Fibroblast of villous mesenchyme (primary cell): ENCODE data around the gene RHOBTB1. TPM values are rescaled to one million over a fixed set of nuclear protein-coding genes. Genes with fewer than 3 reads are reported as not detected.
"Not testable (repeated sequence)": the region's sequence is repeated elsewhere in the genome, so short reads cannot be mapped to it uniquely, and the experiment has no call there.

Experiments used
- DNase-seq: peaks from one replicate; pipeline ENCODE4 v3.0.0-alpha.2; 2010; ENCODE audit warnings: low read depth
- H3K4me3 ChIP-seq: 2 replicates; pipeline ENCODE4 v1.5.1; 2011; ENCODE audit warnings: low read depth, mild to moderate bottlenecking, low read length
- total RNA-seq: library from RNA; depleted of rRNA; stranded (reverse); fragments of >200 nt; gene quantifications from 2 replicates; pipeline ENCODE4 v1.2.3, GENCODE V29; 2012
- TF ChIP-seq, protein P1 (sequence below): IDR thresholded peaks from 2 replicates; pipeline ENCODE4 v1.5.1; 2012; ENCODE audit warnings: low read depth, mild to moderate bottlenecking, low read length; ENCODE audit not compliant: insufficient read depth

The RHOBTB1 gene
- total RNA-seq, 1 donor = 26.8 TPM

DNA sequence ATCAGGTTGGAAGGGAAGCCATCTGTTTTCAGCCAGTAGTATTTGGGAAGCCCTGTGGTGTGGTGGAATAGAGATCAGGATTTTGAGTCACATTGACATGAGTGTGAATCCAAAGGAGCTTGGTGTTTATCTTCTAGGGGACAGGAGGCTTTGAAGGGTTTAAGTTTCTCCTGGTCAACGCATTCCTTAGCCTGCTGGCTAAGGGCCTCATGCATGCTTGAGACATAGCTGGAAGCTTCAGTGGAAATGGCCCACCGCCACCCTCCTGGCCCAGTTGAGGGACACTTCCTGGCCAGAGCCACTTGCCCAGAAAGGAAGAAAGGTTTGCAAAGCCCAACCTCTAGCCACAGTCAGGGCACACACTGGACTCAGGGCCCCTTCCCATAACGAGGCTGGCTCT lies 94.8 kb downstream of the RHOBTB1 start:
- no peak for DNase-seq
- H3K4me3 ChIP-seq = no peak overlapping the region
- TF ChIP-seq, protein P1, sequence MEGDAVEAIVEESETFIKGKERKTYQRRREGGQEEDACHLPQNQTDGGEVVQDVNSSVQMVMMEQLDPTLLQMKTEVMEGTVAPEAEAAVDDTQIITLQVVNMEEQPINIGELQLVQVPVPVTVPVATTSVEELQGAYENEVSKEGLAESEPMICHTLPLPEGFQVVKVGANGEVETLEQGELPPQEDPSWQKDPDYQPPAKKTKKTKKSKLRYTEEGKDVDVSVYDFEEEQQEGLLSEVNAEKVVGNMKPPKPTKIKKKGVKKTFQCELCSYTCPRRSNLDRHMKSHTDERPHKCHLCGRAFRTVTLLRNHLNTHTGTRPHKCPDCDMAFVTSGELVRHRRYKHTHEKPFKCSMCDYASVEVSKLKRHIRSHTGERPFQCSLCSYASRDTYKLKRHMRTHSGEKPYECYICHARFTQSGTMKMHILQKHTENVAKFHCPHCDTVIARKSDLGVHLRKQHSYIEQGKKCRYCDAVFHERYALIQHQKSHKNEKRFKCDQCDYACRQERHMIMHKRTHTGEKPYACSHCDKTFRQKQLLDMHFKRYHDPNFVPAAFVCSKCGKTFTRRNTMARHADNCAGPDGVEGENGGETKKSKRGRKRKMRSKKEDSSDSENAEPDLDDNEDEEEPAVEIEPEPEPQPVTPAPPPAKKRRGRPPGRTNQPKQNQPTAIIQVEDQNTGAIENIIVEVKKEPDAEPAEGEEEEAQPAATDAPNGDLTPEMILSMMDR = no peak

DNA sequence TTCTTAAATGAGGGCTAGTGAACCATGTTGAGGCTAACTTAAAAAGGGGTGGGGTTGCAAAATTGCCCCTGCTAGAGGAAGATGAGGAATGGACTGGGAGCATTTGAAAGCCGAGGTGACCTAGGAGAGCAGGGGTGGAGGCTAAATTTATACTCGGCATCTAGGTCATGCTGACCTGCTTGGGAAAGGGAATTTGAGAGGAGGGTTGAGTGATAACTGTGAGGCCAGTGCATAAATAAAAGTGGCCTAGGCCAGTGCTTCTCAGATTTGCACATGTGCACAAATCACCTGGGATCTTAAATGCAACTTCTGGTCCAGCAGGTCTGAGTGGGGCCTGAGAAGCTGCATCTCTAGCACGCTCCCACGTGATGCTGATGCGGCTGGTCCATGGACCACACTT lies 95.3 kb downstream of the RHOBTB1 start:
- TF ChIP-seq, protein P1 = no peak
- no peak for DNase-seq
- no peak overlapping the region for H3K4me3 ChIP-seq

DNA sequence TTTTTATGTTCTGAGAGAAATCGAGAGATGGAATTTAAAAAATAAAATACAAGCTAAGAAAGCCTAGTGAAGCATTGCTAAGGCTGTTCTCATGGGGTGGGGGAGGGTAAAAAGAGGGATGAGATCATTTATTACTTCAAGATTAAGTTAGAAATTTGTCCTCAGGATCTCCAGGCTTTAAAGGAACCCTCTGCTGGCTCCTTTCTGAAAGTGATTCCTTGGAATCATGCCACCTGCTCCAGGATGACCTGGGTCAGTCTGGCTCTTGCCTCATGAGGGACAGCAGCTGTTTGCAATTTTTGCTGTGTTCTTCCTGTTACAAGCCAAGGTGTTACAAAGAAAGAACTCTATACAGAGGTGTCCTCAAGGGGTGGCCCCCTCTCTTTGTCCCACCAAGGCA lies 95.9 kb downstream of the RHOBTB1 start:
- TF ChIP-seq, protein P1 = peak; percentile 9
- no peak overlapping the region for H3K4me3 ChIP-seq
- peak; percentile 67 for DNase-seq

DNA sequence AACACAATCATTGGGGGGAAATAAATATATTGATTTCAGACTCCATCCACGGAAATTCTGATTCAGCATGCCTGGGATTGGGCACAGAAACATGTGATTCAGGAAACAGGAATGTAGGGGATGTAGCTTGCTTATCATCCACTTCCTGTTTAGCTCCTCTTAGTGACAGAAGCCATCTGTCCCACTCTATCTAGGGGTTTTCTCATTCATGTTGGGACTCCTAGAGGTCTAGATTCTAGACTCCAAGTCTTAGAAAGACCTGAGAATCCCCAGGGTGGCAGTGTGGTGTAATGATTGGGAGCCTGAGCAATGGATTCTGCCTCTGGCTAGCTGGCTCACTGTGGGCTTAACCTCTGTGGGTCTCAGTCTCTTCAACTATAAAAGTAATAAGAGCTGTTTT lies 97.8 kb downstream of the RHOBTB1 start:
- peak; percentile 72 for DNase-seq
- TF ChIP-seq, protein P1 = peak; percentile 19
- H3K4me3 ChIP-seq = no peak overlapping the region

DNA sequence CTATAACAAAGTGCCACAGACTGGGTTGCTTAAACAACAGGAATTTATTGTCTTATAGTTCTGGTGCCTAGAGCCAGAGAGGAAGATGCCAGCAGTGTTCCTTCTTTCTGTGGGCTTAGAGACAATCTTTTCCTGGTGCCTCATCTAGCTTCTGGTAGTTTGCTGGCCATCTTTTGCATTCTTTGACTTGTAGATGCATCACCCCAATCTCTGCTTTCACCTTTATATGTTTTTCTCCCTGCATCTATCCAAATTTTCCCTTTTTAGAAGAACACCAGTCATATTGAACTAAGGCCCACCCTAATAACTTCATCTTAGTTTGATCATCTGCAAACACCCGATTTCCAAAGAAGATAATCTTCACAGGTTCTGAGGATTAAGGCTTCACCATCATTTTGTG lies 98.9 kb downstream of the RHOBTB1 start:
- DNase-seq = no peak
- TF ChIP-seq, protein P1 = no peak
- no peak overlapping the region for H3K4me3 ChIP-seq

DNA sequence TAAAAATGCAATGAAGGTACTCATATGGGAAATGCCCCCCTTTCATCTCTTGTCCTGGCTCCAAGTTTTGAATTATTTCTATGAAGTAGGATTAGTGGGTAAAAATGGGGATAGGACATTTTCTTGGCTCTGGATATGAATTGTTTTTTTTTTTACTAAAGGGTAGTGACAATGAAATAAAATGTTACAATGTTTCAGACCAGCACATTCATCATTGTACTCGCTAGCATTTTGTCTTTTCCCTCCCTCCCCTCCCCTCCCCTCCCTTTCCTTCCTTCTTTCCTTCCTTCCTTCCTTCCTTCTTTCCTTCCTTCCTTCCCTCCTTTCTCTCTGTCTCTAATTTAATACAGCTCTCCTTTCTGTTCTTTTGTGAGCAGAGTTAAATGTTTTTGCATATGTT lies 101.3 kb downstream of the RHOBTB1 start:
- TF ChIP-seq, protein P1 = no peak

DNA sequence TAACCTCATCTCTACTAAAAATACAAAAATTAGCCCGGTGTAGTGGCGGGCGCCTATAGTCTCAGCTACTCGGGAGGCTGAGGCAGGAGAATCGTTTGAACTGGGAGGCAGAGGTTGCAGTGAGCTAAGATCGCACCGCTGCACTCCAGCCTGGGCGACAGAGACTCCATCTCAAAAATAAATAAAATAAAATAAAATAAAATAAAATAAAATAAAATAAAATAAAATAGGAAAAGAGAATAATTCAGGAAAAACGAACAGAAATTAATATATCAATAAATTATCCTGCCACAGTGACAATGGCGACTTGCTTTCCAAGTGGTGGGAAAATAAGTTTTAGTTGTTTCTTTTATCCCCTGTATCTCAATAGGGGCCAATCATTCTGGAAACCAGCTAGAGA lies 102.8 kb downstream of the RHOBTB1 start:
- not testable (repeated sequence) for DNase-seq

More for the DNA sequence above, 101.3 kb downstream of the RHOBTB1 start:
- DNase-seq = no peak
- H3K4me3 ChIP-seq = no peak overlapping the region

More for the DNA sequence above, 102.8 kb downstream of the RHOBTB1 start:
- not testable (repeated sequence) for H3K4me3 ChIP-seq
